Kidney epithelial cell (primary cell): Measurements from ENCODE around the gene CALD1. TPM values are rescaled to one million over a fixed set of nuclear protein-coding genes. Genes with fewer than 3 reads are reported as not detected.

Source experiments
- DNase-seq: peaks from one replicate; pipeline ENCODE4 v3.0.0-alpha.2; 2010; ENCODE audit warnings: low read depth
- H3K27me3 ChIP-seq: 2 replicates; pipeline ENCODE4 v1.6.0; 2011; ENCODE audit warnings: low read length; ENCODE audit not compliant: control insufficient read depth, insufficient read depth
- H3K36me3 ChIP-seq: 2 replicates; pipeline ENCODE4 v1.5.1; 2011; ENCODE audit warnings: low read length; ENCODE audit not compliant: control insufficient read depth, insufficient read depth
- H3K4me3 ChIP-seq: 2 replicates; pipeline ENCODE4 v1.5.1; 2011; ENCODE audit warnings: low read depth, mild to moderate bottlenecking, control low read depth, low read length
- CTCF ChIP-seq: IDR thresholded peaks from 2 replicates; pipeline ENCODE4 v1.5.1; 2011; ENCODE audit warnings: mild to moderate bottlenecking, moderate library complexity, low read length, control low read depth, inconsistent platforms; ENCODE audit not compliant: insufficient read depth, poor library complexity, severe bottlenecking
- total RNA-seq: library from RNA; depleted of rRNA; stranded (reverse); fragments of >200 nt; gene quantifications from 2 replicates; pipeline ENCODE4 v1.2.3, GENCODE V29; 2015

CALD1 gene
- total RNA-seq, 1 donor from 2014 or later = 255 TPM

- no peaks in the 10 kb centered on the region for H3K36me3 ChIP-seq
- no peak overlapping the region for H3K4me3 ChIP-seq
- no peak for TF ChIP-seq CTCF
- no peak for DNase-seq
- H3K27me3 ChIP-seq = no peaks in the 10 kb centered on the region
Measured at GRCh38 chr7:134789967-134790685, 10.7 kb downstream of the CALD1 start.

GRCh38 chr7:134792968-134793367 is 13.5 kb downstream of the CALD1 start:
- no peak overlapping the region for H3K4me3 ChIP-seq
- DNase-seq = no peak
- no peaks in the 10 kb centered on the region for H3K36me3 ChIP-seq
- no peaks in the 10 kb centered on the region for H3K27me3 ChIP-seq
- TF ChIP-seq CTCF = no peak

- no peak for TF ChIP-seq CTCF
- DNase-seq = no peak
- Histone ChIP-seq H3K27me3 (no peaks in the 10 kb centered on the region), H3K36me3 (no peaks in the 10 kb centered on the region), H3K4me3 (no peak overlapping the region)
Measured at GRCh38 chr7:134795231-134795630, 15.8 kb downstream of the CALD1 start.

- no peak for DNase-seq
- H3K4me3 ChIP-seq = no peak overlapping the region
- no peaks in the 10 kb centered on the region for H3K36me3 ChIP-seq
- H3K27me3 ChIP-seq = no peaks in the 10 kb centered on the region
- TF ChIP-seq CTCF = no peak
Measured at GRCh38 chr7:134798155-134798554, 18.7 kb downstream of the CALD1 start.

- Histone ChIP-seq H3K36me3 (no peaks in the 10 kb centered on the region), H3K4me3 (no peak overlapping the region), H3K27me3 (no peaks in the 10 kb centered on the region)
- TF ChIP-seq CTCF = no peak
- DNase-seq = no peak
Measured at GRCh38 chr7:134799377-134799776, 19.9 kb downstream of the CALD1 start.

- TF ChIP-seq CTCF = no peak
- no peaks in the 10 kb centered on the region for H3K27me3 ChIP-seq
- H3K36me3 ChIP-seq = no peaks in the 10 kb centered on the region
- no peak overlapping the region for H3K4me3 ChIP-seq
- DNase-seq = no peak
Measured at GRCh38 chr7:134802762-134803161, 23.3 kb downstream of the CALD1 start.
